ENCODE results near the gene PPP1CC. TPM values are rescaled to one million over a fixed set of nuclear protein-coding genes. Genes with fewer than 3 reads are reported as not detected.

The PPP1CC gene
- total and polyA plus RNA-seq, 3 donors from 2014 or later: 143 to 323 (median 160) TPM

GRCh38 chr12:110693731-110694130 lies 49.0 kb downstream of the PPP1CC start:
- H3K9me3 ChIP-seq: no peaks in the 10 kb centered on the region
- peak; percentile 41 for DNase-seq
- peaks cover 17% of the 10 kb centered on the region for H3K4me1 ChIP-seq
- no peaks in the 10 kb centered on the region for H3K36me3 ChIP-seq (ENCODE audit: low read depth, missing control alignments)
- no peak overlapping the region for H3K27ac ChIP-seq
- intact Hi-C loops (cut with DNase I; ENCODE audit: low total_unique reads): loop anchor here (10.0 kb wide), 1 partner anchor 79 kb away; the partner anchor contains the start of gene TCTN1
- TF ChIP-seq CTCF (IDR thresholded peaks at IDR 0.05) (no peak), POLR2A (IDR thresholded peaks at IDR 0.05) (no peak)
- whole genome bisulfite sequencing, 2 donors: 81 to 84% methylated on average over 7 of the region's 7 CpGs
- H3K27me3 ChIP-seq: no peaks in the 10 kb centered on the region
- no peak overlapping the region for H3K4me3 ChIP-seq

- H3K27me3 ChIP-seq: no peaks in the 10 kb centered on the region
- H3K27ac ChIP-seq: peak overlapping the region; percentile 78 to 79
- intact Hi-C loops (cut with DNase I; ENCODE audit: low total_unique reads): loop anchor here (10.0 kb wide), 1 partner anchor 75 kb away; the partner anchor contains the start of gene TCTN1
- peaks cover 13% of the 10 kb centered on the region for H3K4me1 ChIP-seq
- WGBS, 2 donors: 19 to 37% methylated on average over 4 of the region's 4 CpGs
- TF ChIP-seq POLR2A (IDR thresholded peaks at IDR 0.05): no peak
- TF ChIP-seq CTCF (IDR thresholded peaks at IDR 0.05): no peak
- peak overlapping the region; percentile 67 to 75 for H3K4me3 ChIP-seq
- H3K9me3 ChIP-seq: no peaks in the 10 kb centered on the region
- H3K36me3 ChIP-seq (ENCODE audit: low read depth, missing control alignments): no peaks in the 10 kb centered on the region
- no peak for DNase-seq
Measured at GRCh38 chr12:110690127-110690430, 52.6 kb downstream of the PPP1CC start.

GRCh38 chr12:110689281-110690126 lies 53.2 kb downstream of the PPP1CC start:
- H3K9me3 ChIP-seq: no peaks in the 10 kb centered on the region
- H3K27me3 ChIP-seq: no peaks in the 10 kb centered on the region
- TF ChIP-seq POLR2A (IDR thresholded peaks at IDR 0.05): no peak
- TF ChIP-seq CTCF (IDR thresholded peaks at IDR 0.05): no peak
- DNase-seq: peak; percentile 53
- H3K36me3 ChIP-seq (ENCODE audit: low read depth, missing control alignments): no peaks in the 10 kb centered on the region
- H3K4me3 ChIP-seq: peak overlapping the region; percentile 67 to 75
- peak overlapping the region; percentile 78 to 79 for H3K27ac ChIP-seq
- 2 to 8% methylated on average over 25 to 38 of the region's 38 CpGs for WGBS, 2 donors
- intact Hi-C loops (cut with DNase I; ENCODE audit: low total_unique reads): loop anchor here (10.0 kb wide), 1 partner anchor 75 kb away; the partner anchor contains the start of gene TCTN1
- peaks cover 13% of the 10 kb centered on the region for H3K4me1 ChIP-seq

GRCh38 chr12:110688446-110689280 lies 54.0 kb downstream of the PPP1CC start, which contains the start of gene HVCN1:
Gene HVCN1 (minus strand): TSS chr12:110689115. CDS start chr12:110683245, 5,870 bp downstream.
- intact Hi-C loops (cut with DNase I; ENCODE audit: low total_unique reads): no loop called here
- peaks cover 13% of the 10 kb centered on the region for H3K4me1 ChIP-seq
- no peaks in the 10 kb centered on the region for H3K27me3 ChIP-seq
- H3K36me3 ChIP-seq (ENCODE audit: low read depth, missing control alignments): no peaks in the 10 kb centered on the region
- TF ChIP-seq CTCF (IDR thresholded peaks at IDR 0.05): no peak
- TF ChIP-seq POLR2A (IDR thresholded peaks at IDR 0.05): no peak
- H3K9me3 ChIP-seq: no peaks in the 10 kb centered on the region
- peak; percentile 54 for DNase-seq
- peak within 1 kb of the TSS; percentile 67 to 75 for H3K4me3 ChIP-seq
- H3K27ac ChIP-seq: peak within 1 kb of the TSS; percentile 78 to 79
- WGBS, 2 donors: 4 to 32% methylated on average over 2 to 40 of the region's 64 CpGs

Measured in testis (tissue), 3 donors.